K562 (cell line): ENCODE measurements around the gene RIMS3. TPM values are rescaled to one million over a fixed set of nuclear protein-coding genes. Genes with fewer than 3 reads are reported as not detected.
A peak's percentile ranks its signal among the peaks of the same experiment; 100 is the strongest.

Experiments
- AFF4 ChIP-seq: sonication (generic); formaldehyde crosslinking; IDR thresholded peaks from 2 replicates; pipeline ENCODE4 v1.8.0; 2023; ENCODE audit warnings: mild to moderate bottlenecking, missing genetic modification reagents
- CTBP1 ChIP-seq: fragments of 450-650 bp; IDR thresholded peaks from 2 replicates; pipeline ENCODE4 v1.6.1; 2016; ENCODE audit warnings: borderline replicate concordance
- CTCF ChIP-seq, 3 experiments: IDR thresholded peaks in 2 of 3; conservative IDR thresholded peaks in 1 of 3; 2 replicates each; pipeline ENCODE4 v1.5.1; 2011 to 2012; ENCODE audit warnings: low read length in 3 of 3, mild to moderate bottlenecking in 3 of 3, control low read depth in 2 of 3, improper control_type of control experiment in 1 of 3, inconsistent platforms in 1 of 3, low read depth in 1 of 3, mixed read lengths in 1 of 3, moderate library complexity in 1 of 3; ENCODE audit not compliant: insufficient read depth in 2 of 3
- EWSR1 ChIP-seq: fragments of 450-650 bp; IDR thresholded peaks from 2 replicates; pipeline ENCODE4 v1.6.1; 2018; ENCODE audit warnings: borderline replicate concordance, mild to moderate bottlenecking, low read depth, moderate library complexity; ENCODE audit not compliant: partially characterized antibody
- GTF2F1 ChIP-seq: IDR thresholded peaks from 2 replicates; pipeline ENCODE4 v1.6.1; 2011; ENCODE audit warnings: low read depth, low read length, improper control_type of control experiment
- HNRNPUL1 ChIP-seq: fragments of 200-400 bp; formaldehyde crosslinking; IDR thresholded peaks from 2 replicates; pipeline ENCODE4 v1.6.1; 2017; ENCODE audit warnings: low read length
- KAT2B ChIP-seq: IDR thresholded peaks from one replicate; pipeline ENCODE4 v1.6.1; 2012; ENCODE audit warnings: low read depth, mild to moderate bottlenecking, control low read depth, inconsistent platforms, low read length, moderate library complexity
- L3MBTL2 ChIP-seq: fragments of 450-650 bp; IDR thresholded peaks from 2 replicates; pipeline ENCODE4 v1.6.1; 2016; ENCODE audit warnings: mild to moderate bottlenecking, moderate library complexity
- MAFG ChIP-seq: fragments of 450-650 bp; conservative IDR thresholded peaks from 2 replicates; pipeline ENCODE4 v1.6.1; 2016; ENCODE audit warnings: missing genetic modification characterization, missing compliant biosample characterization
- MCM2 ChIP-seq: fragments of 450-650 bp; IDR thresholded peaks from 2 replicates; pipeline ENCODE4 v1.6.1; 2017; ENCODE audit warnings: low read depth, mild to moderate bottlenecking
- MIER1 ChIP-seq: fragments of 450-650 bp; IDR thresholded peaks from 2 replicates; pipeline ENCODE4 v1.6.1; 2016; ENCODE audit warnings: antibody characterized with exemption, mild to moderate bottlenecking, low read depth
- PHF21A ChIP-seq: fragments of 450-650 bp; IDR thresholded peaks from 2 replicates; pipeline ENCODE4 v1.6.1; 2017; ENCODE audit warnings: low read depth, borderline replicate concordance
- RERE ChIP-seq: sonication (generic); formaldehyde crosslinking; IDR thresholded peaks from 2 replicates; pipeline ENCODE4 v1.8.0; 2023; ENCODE audit warnings: missing genetic modification reagents, mild to moderate bottlenecking, borderline replicate concordance
- TGIF2 ChIP-seq: sonication (generic); formaldehyde crosslinking; IDR thresholded peaks from 2 replicates; pipeline ENCODE4 v1.8.1; 2022; ENCODE audit warnings: mild to moderate bottlenecking, missing genetic modification reagents, moderate library complexity
- ZC3H4 ChIP-seq: sonication (generic); formaldehyde crosslinking; IDR thresholded peaks from 2 replicates; pipeline ENCODE4 v1.9.0; 2021; ENCODE audit warnings: missing genetic modification reagents, borderline replicate concordance
- ZNF764 ChIP-seq: fragments of 250-450 bp; sonication (Bioruptor Pico); IDR thresholded peaks from 2 replicates; pipeline ENCODE4 v1.4.0; 2020; ENCODE audit warnings: low read depth, mild to moderate bottlenecking, moderate library complexity
- polyA plus RNA-seq, 8 experiments: library from polyadenylated mRNA; depleted of rRNA in 4 of 8; stranded (reverse) in 5 of 8; unstranded in 3 of 8; fragments of >200 nt; fragmentation: Nextera tagmentation in 2 of 8; fragmentation: Illumina TruSeq in 1 of 8; extraction: Ambion mirVana in 2 of 8; extraction: Trizol in 1 of 8; gene quantifications; 2 replicates each; pipeline versions ENCODE4 v1.2.1 to v1.2.3, GENCODE V29; 2011 to 2014; ENCODE audit warnings: inconsistent platforms in 1 of 8, missing spikeins in 1 of 8
- total RNA-seq, 7 experiments: library from RNA; depleted of rRNA in 6 of 7; stranded (reverse); fragments of >200 nt in 6 of 7; fragmentation: Illumina TruSeq in 2 of 7; extraction: Trizol in 2 of 7; gene quantifications; 2 replicates each; pipeline versions ENCODE4 v1.2.1 to v1.2.3, GENCODE V29; 2011 to 2021; ENCODE audit warnings: low replicate concordance in 1 of 7

Gene RIMS3
- total and polyA plus RNA-seq, 9 of the 15 experiments (the other 6 are each of a cell fraction or from before 2014, with no cell fraction given), result 0.06 to 1.2 (median 0.59) TPM

GRCh38 chr1:40691538-40692428 is 26.3 kb upstream of the RIMS3 start, which contains the start of gene NFYC (continued):
- TF ChIP-seq PHF21A (peak; percentile 85; the same call in 1 of the 2 replicates), MCM2 (no peak), RERE (CRISPR knock-in tag) (0 out of 2 replicates have a peak, but pooled peaks have one; percentile 81), ZC3H4 (peak; percentile 95; the same call in 1 of the 2 replicates), KAT2B (no peak), MAFG (no peak), HNRNPUL1 (no peak), AFF4 (CRISPR knock-in tag) (peak; percentile 100), L3MBTL2 (peak; percentile 97), MIER1 (peak; percentile 31), EWSR1 (no peak), CTCF (IDR thresholded peaks at IDR 0.05 in 2 of 3, conservative IDR thresholded peaks at IDR 0.05 in 1 of 3; ENCODE audit: insufficient read depth in 2 of 3, low read depth in 1 of 3, low read length in 3 of 3) (peak in 2 of 3 experiments; percentile 8 to 11; a peak in 2 of 6 replicates), TGIF2 (peak; percentile 86; the same call in 1 of the 2 replicates), GTF2F1 (peak; percentile 64; the same call in 1 of the 2 replicates), ZNF764 (no peak), CTBP1 (peak; percentile 94)
